ENCODE results near the gene RASSF5.

DNA sequence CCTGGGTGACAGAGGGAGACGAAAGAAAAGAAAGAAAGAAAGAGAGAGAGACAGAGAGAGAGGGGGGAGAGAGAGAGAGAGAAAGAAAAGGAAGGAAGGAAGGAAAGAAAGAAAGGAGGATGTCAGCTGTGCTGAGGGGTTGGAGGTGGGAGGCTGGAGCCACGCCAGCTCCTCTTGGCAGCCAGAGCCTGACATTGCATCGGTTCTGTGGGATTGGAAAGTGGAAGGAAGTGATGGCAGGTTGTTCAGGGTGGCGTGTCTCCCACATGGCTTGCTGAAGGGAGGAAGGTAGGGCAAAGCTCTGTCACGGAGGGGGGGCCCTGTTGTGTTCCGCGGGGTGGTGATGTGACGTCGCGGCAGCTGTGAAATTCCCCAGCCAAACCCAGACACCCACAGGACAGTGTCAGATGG lies 74.2 kb downstream of the RASSF5 start:
- TF ChIP-seq POLR2AphosphoS5 (IDR thresholded peaks at IDR 0.05; ENCODE audit: borderline replicate concordance, low read depth, low read length) (no peak), EZH2 (IDR thresholded peaks at IDR 0.05) (no peak)

Data from SK-N-MC (cell line).